IPS-11a (cell line): ENCODE results near the gene KDM2A.
A peak's percentile ranks its signal among the peaks of the same experiment; 100 is the strongest.

Experiments
- H3K4me3 ChIP-seq: one replicate; pipeline ENCODE4 v1.5.1; 2013; ENCODE audit warnings: low read depth, low read length, control low read depth

The KDM2A gene

DNA sequence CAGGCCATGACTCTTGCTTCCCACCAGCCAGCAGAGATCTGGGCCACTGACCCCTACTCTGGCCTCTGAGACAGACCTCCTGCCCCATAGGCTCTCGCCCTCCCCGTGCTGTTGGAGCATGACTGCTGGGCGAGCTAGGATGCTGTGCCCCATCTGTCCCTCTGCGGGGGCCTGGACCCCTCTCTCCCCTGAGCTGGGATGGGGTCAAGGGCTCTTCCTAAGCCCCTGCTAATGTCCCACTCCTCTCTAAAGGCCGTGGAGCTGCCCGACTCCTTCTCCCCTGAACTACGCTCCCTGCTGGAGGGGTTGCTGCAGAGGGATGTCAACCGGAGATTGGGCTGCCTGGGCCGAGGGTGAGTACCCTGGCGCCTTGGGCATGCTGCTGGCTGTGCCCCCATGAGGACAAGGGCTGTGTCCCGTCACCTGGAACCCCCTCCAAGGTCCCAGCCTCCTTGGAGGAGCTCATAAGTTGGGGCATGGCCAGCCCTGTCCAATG lies 163.9 kb downstream of the KDM2A start:
- H3K4me3 ChIP-seq: no peak overlapping the region

DNA sequence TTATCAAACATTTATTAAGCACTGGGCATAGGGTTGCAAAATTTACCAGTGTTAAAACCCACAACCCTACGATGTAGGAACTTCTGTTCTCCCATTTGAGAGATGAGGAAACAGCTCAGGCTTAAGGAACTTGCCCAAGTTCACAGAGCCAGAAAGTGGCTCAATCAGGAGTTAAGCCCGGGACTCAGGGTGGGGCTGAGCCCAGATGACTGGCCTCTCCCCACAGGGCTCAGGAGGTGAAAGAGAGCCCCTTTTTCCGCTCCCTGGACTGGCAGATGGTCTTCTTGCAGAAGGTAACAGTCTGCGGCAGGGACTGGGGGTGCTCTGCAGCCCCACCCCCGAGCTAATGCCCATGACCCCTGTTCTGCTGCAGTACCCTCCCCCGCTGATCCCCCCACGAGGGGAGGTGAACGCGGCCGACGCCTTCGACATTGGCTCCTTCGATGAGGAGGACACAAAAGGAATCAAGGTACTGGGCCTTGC lies 164.5 kb downstream of the KDM2A start:
- no peak overlapping the region for H3K4me3 ChIP-seq

DNA sequence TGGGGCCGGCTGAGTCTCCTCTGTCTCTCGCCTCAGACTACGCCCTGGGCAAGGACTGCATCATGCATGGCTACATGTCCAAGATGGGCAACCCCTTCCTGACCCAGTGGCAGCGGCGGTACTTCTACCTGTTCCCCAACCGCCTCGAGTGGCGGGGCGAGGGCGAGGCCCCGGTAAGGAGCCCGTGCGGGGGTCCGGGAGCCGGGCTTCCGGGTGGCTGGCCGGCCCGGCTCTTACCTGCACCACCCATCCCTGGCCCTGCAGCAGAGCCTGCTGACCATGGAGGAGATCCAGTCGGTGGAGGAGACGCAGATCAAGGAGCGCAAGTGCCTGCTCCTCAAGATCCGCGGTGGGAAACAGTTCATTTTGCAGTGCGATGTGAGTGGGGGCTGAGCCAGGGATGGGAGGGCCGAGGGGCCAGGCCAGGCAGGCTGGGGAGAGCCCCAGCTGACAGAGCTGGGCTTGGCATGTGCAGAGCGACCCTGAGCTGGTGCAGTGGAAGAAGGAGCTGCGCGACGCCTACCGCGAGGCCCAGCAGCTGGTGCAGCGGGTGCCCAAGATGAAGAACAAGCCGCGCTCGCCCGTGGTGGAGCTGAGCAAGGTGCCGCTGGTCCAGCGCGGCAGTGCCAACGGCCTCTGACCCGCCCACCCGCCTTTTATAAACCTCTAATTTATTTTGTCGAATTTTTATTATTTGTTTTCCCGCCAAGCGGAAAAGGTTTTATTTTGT lies 165.9 kb downstream of the KDM2A start:
- no peak overlapping the region for H3K4me3 ChIP-seq

DNA sequence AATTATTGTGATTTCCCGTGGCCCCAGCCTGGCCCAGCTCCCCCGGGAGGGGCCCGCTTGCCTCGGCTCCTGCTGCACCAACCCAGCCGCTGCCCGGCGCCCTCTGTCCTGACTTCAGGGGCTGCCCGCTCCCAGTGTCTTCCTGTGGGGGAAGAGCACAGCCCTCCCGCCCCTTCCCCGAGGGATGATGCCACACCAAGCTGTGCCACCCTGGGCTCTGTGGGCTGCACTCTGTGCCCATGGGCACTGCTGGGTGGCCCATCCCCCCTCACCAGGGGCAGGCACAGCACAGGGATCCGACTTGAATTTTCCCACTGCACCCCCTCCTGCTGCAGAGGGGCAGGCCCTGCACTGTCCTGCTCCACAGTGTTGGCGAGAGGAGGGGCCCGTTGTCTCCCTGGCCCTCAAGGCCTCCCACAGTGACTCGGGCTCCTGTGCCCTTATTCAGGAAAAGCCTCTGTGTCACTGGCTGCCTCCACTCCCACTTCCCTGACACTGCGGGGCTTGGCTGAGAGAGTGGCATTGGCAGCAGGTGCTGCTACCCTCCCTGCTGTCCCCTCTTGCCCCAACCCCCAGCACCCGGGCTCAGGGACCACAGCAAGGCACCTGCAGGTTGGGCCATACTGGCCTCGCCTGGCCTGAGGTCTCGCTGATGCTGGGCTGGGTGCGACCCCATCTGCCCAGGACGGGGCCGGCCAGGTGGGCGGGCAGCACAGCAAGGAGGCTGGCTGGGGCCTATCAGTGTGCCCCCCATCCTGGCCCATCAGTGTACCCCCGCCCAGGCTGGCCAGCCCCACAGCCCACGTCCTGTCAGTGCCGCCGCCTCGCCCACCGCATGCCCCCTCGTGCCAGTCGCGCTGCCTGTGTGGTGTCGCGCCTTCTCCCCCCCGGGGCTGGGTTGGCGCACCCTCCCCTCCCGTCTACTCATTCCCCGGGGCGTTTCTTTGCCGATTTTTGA lies 166.8 kb downstream of the KDM2A start:
- H3K4me3 ChIP-seq: no peak overlapping the region

DNA sequence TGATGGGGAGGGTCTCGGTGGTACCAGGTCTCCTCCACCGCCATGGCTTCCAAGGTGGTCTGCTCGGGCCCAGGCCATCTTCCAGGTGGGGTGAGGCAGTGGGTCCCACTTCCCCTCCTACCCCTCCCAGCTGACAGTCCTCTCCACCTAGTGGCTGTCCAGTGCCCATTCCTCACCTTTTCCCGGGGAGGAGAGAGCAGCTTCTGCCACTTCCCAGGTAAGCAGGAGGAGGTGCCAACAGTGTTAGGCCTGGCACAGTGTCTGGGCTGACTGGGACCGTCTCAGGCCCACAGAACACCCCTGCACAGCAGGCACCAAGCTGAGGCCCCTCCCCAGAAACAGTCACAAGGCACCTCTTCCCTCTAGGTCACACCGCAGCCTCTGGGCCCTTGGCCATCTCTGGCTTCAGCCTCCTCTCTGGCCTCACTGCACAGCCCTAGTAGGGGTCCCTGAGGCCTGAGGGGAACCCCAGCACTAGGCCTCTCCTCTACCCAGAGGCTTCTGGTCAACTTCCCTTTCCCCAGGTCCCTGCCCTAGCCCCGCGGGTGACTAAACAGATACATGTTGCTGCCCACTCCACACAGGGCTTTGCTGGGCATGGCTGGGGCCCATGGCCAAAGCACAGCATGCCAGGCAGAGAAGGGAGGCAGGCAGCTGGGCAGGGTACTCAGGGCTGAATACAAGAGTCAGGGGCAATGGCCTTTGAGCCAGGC lies 167.7 kb downstream of the KDM2A start:
- H3K4me3 ChIP-seq: no peak overlapping the region

DNA sequence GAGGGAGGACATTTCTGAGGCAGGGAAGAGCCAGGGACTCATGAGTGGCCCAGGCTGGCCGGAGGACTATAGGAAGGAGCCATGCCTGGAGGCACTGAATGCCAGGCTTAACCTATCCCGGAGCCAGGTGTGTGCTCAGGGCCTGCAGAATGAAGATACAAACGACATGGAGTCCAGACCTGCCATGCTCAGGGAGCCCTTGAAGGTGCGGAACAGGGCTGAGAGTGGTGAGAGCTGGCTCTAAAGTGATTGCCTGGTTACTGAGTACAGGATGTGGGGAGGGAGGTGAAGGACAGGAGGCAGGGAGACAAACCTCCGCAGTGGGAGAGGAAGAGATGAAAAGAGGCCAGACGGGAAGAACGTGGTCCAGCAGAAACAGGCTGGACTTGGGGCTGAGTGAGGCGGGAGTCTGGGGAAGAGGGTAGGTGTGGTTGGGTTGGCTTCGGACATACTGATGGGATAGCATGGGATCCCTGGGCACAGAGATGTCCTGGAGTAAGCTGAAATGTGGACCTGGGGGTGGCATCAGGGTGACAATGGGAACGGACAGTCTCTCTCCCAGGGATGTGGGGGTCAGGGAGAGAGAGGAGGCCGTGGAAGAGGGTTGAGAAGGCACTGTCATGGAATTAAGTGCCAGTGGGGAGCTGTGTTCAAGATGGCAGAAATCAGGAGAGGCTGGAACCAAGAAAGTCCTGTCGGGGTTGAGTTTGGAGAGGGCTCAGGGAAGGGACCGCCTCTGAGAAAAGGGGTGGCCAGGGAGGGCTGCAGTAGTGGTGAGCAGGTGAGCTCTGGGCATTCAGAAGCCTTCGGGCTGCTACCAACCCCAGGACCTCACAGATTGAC lies 168.5 kb downstream of the KDM2A start:
- peak overlapping the region; percentile 58 for H3K4me3 ChIP-seq

DNA sequence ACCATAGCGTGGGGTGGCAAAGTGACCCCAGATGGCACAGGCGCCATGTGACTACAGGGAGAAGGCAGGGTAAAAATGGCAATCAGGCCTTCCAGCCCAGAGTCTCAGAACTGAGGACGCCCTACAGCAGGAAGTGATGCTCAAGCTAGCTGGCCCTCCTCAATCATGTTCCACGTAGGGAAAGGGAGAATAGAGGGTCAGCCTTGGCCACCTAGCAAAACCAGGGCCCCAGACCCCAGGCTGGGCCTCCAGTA lies 169.1 kb downstream of the KDM2A start:
- H3K4me3 ChIP-seq: peak overlapping the region; percentile 58

DNA sequence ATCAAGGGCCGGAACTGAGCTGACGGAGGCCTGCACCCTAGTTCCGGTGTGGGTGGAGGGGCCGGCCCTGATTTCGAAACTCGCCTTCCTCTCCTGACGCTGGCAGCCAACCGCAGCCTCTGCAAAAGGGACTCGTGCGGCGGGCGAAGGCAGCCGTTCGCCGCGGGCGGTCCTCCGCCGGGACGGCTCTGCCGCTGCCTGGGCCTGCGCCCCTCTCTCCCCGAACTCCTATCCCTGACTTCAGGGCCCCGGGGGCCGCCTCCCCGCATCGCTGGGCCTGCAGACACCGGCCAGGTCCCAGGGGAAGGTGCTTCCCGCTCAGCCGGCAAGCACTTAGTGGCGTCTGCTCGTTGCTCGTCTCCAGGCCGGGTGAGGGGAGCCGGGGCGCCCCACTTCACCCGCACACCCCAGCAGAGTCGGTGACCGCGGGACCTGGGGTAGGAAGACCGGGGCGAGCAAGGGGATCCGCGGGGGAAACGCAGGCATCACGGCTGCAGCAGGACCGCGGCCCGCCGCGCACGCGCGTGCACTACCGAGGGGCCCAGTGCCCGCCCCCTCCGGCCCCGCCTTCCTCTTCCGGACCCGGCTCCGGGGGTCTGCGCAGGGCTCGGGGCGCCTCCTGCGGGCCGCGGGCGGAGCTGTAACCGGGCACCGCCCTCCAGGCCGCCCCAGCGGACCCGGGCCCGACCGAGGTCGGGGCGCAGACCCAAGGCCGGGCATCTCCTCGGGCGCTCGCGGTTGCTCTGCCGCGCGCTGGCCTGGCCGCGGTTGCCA lies 169.6 kb downstream of the KDM2A start:
- peak overlapping the region; percentile 58 for H3K4me3 ChIP-seq

DNA sequence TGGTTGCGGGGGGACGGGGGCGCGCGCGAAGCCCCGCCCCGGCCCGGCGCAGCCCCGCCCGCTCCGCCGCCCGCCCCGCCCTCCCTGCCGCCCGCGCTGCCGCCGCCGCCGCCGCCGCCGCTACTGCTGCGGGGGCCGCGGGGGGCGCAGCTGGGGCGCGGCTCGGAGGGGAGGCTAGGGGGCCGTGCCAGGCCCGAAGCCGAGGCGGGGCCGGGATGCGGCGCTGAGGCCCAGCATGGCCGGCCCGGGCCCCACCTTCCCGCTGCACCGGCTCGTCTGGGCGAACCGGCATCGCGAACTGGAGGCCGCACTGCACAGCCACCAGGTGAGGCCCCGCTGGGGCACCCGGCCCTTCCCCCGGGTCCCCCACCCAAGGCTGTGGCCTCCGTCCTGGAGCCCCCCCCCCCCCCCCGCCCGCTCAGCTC lies 170.2 kb downstream of the KDM2A start, which contains the start of gene ANKRD13D:
TSS of gene ANKRD13D (plus strand) at position 78 of the 425 bp plus-strand sequence. CDS start at position 236, 158 bp downstream.
- peak within 1 kb of the TSS; percentile 58 for H3K4me3 ChIP-seq

DNA sequence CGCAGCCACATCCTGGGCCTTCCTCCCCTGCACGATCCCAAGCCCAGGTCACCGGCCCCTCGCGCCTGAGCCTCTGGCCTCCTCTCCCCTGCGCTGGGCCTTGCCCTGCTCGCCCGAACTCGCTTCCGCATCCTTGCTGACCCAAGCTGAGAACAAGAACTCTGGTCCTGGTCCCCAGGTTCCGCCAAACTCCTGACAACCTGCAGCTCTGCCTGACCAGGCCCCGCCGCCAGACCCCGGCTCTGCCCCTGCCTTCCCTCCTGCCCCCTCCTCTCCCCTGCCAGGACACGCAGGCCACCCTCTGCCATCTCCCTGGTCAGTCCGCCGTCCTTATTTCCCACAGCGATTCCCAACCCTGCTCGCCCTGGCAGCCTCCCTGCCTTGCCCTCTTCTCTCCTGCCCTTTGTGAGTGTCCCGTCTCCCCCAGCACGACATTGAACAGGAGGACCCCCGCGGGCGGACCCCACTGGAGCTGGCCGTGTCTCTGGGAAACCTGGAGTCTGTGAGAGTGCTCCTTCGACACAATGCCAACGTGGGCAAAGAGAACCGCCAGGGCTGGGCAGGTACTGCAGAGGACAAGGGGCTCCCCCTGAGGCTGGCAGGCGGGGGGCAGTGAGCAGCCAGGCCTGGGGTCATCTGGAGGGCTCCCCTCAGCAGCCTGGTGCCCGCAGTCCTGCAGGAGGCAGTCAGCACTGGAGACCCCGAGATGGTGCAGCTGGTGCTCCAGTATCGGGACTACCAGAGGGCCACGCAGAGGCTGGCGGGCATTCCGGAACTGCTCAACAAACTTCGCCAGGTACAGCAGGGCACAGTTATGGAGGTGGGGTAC lies 170.8 kb downstream of the KDM2A start:
- peak overlapping the region; percentile 46 for H3K4me3 ChIP-seq

DNA sequence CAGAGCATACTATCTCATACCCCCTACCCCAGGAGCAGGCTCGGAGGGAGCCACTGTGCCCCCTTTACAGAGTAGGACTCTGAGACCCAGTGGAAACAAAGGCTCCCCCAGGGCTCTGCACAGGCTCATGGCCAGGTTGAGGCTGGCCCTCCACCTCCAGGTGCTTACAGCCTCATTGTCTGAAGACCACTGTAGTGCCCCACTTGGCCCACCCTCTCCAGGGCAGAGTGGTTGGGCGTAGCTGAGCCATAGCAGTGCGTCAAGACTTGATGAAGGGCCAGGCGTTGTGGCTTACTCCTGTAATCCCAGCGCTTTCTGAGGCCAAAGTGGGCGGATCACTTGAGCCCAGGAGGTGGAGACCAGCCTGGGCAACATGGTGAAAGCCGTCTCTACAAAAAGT lies 171.7 kb downstream of the KDM2A start:
- H3K4me3 ChIP-seq: no peak overlapping the region

DNA sequence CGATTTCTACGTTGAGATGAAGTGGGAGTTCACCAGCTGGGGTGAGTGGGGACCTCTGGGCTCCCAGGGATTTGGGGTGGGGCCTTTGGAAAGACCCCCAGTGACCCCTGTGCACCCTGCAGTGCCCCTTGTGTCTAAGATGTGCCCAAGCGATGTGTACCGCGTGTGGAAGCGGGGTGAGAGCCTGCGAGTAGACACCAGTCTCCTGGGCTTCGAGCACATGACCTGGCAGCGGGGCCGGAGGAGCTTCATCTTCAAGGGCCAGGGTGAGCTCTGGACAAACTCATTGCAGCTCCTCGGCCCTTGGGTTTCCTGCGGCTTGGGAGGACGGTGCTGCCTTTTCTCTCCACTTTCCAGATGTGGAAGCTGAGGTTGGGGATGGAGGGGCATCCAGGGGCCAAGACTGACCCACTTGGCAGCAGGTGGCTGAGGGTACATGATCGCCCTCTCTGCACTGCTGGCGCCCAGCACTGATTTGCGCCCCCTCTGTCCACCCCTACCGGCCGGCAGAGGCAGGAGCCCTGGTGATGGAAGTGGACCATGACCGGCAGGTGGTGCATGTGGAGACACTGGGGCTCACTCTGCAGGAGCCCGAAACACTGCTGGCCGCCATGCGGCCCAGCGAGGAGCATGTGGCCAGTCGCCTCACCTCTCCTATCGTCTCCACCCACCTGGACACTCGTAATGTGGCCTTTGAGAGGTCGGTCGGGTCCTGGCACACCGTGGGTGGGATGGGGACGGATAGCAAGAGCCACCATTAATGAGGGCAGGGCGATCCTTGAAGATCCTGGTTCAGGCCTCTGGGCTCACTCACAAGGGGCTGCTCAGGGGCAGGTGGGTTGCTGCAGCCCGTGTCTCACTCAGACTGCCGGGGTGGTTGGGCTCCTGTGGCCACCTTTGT lies 172.7 kb downstream of the KDM2A start:
- no peak overlapping the region for H3K4me3 ChIP-seq

DNA sequence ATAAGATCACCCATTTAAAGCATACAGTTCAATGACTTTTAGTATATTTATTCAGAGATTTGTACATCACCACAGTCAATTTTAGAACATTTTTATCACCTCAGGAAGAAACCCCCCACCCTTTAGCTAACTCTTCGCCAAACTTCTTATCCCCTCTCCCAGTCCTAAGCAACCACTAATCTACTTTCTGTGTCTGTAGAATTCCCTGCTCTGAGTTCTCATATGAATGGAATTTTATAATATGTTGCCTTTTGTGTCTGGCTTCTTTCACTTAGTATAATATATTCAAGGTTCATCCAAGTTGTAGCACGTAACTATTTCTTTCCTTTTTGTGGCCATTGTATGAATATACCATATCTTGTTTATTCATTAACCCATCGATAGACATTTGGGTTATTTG lies 173.6 kb downstream of the KDM2A start:
- no peak overlapping the region for H3K4me3 ChIP-seq

DNA sequence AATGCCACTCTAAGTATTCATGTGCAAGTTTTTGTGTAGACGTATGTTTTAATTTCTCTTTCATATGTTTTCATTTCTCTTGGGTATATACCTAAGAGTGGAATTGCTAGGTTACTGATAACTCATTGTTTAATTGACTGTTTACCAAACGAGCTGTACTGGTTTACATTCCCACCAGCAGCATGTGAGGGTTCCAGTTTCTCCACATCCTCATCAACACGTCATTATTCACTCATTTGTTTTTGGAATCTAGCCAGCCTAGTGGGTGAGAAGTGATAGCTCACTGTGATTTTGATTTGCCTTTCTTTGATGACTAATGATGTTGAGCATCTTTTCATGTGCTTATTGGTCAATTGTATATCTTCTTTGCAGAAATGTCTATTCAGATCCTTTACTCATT lies 174.0 kb downstream of the KDM2A start:
- no peak overlapping the region for H3K4me3 ChIP-seq

DNA sequence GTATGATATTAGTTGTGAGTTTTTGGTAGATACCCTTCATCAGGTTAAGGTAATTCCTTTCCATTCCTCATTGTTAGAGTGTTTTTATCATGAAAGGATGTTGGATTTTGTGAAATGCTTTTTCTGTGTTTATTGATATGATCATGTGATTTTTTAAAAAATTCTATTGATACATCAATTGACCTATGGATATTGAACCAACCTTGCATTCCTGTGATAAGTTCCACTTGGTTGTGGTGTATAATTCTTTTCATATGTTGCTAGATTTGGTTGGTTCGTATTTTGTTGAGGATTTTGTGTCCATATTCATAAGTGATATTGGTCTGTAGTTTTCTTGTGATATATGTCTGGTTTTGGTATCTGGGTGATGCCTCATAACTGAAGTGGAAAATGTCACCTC lies 176.8 kb downstream of the KDM2A start:
- no peak overlapping the region for H3K4me3 ChIP-seq

DNA sequence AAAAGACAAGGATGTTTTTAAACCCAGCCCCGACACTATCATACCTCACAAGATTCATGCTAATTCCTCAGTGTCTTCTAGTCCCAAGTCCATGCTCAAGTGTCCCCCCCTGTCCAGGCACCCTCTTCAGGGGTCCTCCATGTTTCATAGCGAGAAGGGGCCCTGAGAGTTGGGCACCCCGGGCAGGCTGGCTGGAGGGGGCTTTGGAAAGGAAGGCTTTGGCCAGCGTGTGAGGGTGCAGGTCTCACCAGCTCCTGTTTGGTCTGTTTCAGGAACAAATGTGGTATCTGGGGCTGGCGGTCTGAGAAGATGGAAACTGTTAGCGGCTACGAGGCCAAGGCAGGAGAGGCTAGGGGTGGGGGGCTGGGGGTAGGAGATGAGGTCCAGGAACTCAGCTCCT lies 179.7 kb downstream of the KDM2A start:
- no peak overlapping the region for H3K4me3 ChIP-seq

DNA sequence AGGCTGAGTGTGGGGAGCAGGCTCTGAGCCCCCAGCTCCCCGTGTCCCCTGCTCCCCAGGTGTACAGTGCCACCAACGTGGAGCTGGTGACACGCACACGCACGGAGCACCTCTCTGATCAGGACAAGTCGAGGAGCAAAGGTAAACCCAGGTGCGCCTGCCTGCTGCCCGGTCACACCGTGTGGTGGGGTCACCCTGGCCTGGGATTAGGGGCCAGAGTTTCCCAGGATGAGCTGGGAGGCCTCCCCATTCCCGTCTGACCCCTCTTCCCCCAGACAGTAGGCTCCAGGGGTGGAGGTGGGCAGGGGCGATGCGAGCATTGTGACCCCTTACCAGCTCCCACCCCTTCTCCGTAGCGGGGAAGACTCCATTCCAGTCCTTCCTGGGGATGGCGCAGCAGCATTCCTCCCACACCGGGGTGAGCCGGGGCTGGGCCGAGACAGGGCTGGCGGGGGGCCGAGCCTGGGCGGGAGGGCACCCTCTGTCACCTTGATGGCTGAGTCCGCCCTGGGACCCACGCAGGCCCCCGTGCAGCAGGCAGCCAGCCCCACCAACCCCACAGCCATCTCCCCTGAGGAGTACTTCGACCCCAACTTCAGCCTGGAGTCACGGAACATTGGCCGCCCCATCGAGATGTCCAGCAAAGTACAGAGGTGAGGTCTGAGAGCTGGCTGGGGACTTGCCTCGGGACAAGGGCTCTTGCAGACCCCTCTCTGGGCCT lies 180.6 kb downstream of the KDM2A start:
- no peak overlapping the region for H3K4me3 ChIP-seq
